ENCODE data around the gene PNMT. TPM values are rescaled to one million over a fixed set of nuclear protein-coding genes. Genes with fewer than 3 reads are reported as not detected.

Gene PNMT
- total and polyA plus RNA-seq, 2 donors (not counting 3 experiments of a cell fraction or from before 2014, with no cell fraction given): 0.11 TPM; not detected in 1

GRCh38 chr17:39701012-39701783 is 32.9 kb downstream of the PNMT start:
- ChIA-PET POLR2A (interaction anchor here (0.6 kb wide), 1 partner anchor 251 kb away, joined by 3 read pairs; no protein-coding TSS in a partner anchor), CTCF (interaction anchor here (2.0 to 2.3 kb wide), 2 partner anchors 13 to 79 kb away, joined by 8 to 20 read pairs; partner anchors contain the start of gene PGAP3)
- dilution Hi-C loops (cut with MboI; ENCODE audit: extremely low pct_ligation_motif_present, low sequenced_read_pairs): no loop called here
- Histone ChIP-seq H3K27ac (ENCODE audit: insufficient read depth, low read depth, low read length) (no peak overlapping the region), H3K4me3 (replicated peaks in 1 of 3; ENCODE audit: insufficient read depth in 1 of 3, low read depth in 1 of 3, low read length in 3 of 3) (peak overlapping the region in 1 of 3 experiments; percentile 44), H3K4me1 (ENCODE audit: control insufficient read depth, extremely low read depth, insufficient read depth, low read length) (no peaks in the 10 kb centered on the region), H3K9me1 (replicated peaks; ENCODE audit: control insufficient read depth, extremely low read depth, insufficient read depth, low read length) (no peaks in the 10 kb centered on the region), H3K4me2 (ENCODE audit: insufficient read depth, low read length) (peak overlapping the region; percentile 19), H3K9me3 (replicated peaks; ENCODE audit: control insufficient read depth, insufficient read depth, low read length) (no peaks in the 10 kb centered on the region), H3K9ac (replicated peaks; ENCODE audit: extremely low read depth, insufficient read depth, low read length) (no peak overlapping the region), H3K79me2 (ENCODE audit: control insufficient read depth, insufficient read depth, low read length) (no peaks in the 10 kb centered on the region), H3K36me3 (ENCODE audit: control insufficient read depth in 2 of 2, extremely low read depth in 1 of 2, insufficient read depth in 2 of 2, low read length in 2 of 2) (no peaks in the 10 kb centered on the region), H4K20me1 (replicated peaks; ENCODE audit: control insufficient read depth, extremely low read depth, insufficient read depth, low read length) (no peaks in the 10 kb centered on the region), H3K27me3 (ENCODE audit: control insufficient read depth in 2 of 2, insufficient read depth in 2 of 2, low read length in 2 of 2) (peaks cover 0 to 2% of the 10 kb centered on the region in 2 experiments), H2AFZ (ENCODE audit: low read depth, low read length) (no peak overlapping the region)
- no peak for TF ChIP-seq FOS (IDR thresholded peaks at IDR 0.05; ENCODE audit: borderline replicate concordance, insufficient read depth, low read length)
- TF ChIP-seq POLR2AphosphoS5 (IDR thresholded peaks at IDR 0.05; ENCODE audit: insufficient read depth, low read depth, low read length): no peak
- FAIRE-seq (no peak), DNase-seq (ENCODE audit: low read depth, low spot score) (no peak)
- intact Hi-C loops (cut with micrococcal nuclease): no loop called here
- BruUV-seq (replicated peaks): no TSS peak

GRCh38 chr17:39701784-39702422 is 33.6 kb downstream of the PNMT start:
- H3K4me2 ChIP-seq (ENCODE audit: insufficient read depth, low read length): no peak overlapping the region
- ChIA-PET POLR2A (no interaction called here), CTCF (interaction anchor here (0.7 kb wide), 1 partner anchor 29 kb away, joined by 3 read pairs; the partner anchor contains the start of gene MIEN1)
- DNase-seq (ENCODE audit: low read depth, low spot score) (no peak), FAIRE-seq (no peak)
- H3K27ac ChIP-seq (ENCODE audit: insufficient read depth, low read depth, low read length): no peak overlapping the region
- H3K4me1 ChIP-seq (ENCODE audit: control insufficient read depth, extremely low read depth, insufficient read depth, low read length): no peaks in the 10 kb centered on the region
- no peaks in the 10 kb centered on the region for H3K9me1 ChIP-seq (replicated peaks; ENCODE audit: control insufficient read depth, extremely low read depth, insufficient read depth, low read length)
- no peak overlapping the region for H3K9ac ChIP-seq (replicated peaks; ENCODE audit: extremely low read depth, insufficient read depth, low read length)
- dilution Hi-C loops (cut with MboI; ENCODE audit: extremely low pct_ligation_motif_present, low sequenced_read_pairs): no loop called here
- no peaks in the 10 kb centered on the region for H3K79me2 ChIP-seq (ENCODE audit: control insufficient read depth, insufficient read depth, low read length)
- no peaks in the 10 kb centered on the region for H3K9me3 ChIP-seq (replicated peaks; ENCODE audit: control insufficient read depth, insufficient read depth, low read length)
- no peak overlapping the region for H2AFZ ChIP-seq (ENCODE audit: low read depth, low read length)
- H3K36me3 ChIP-seq (ENCODE audit: control insufficient read depth in 2 of 2, extremely low read depth in 1 of 2, insufficient read depth in 2 of 2, low read length in 2 of 2): no peaks in the 10 kb centered on the region
- no peak overlapping the region for H3K4me3 ChIP-seq (replicated peaks in 1 of 3; ENCODE audit: insufficient read depth in 1 of 3, low read depth in 1 of 3, low read length in 3 of 3)
- H4K20me1 ChIP-seq (replicated peaks; ENCODE audit: control insufficient read depth, extremely low read depth, insufficient read depth, low read length): no peaks in the 10 kb centered on the region
- intact Hi-C loops (cut with micrococcal nuclease): no loop called here
- BruUV-seq (replicated peaks): no TSS peak
- peaks cover 0 to 2% of the 10 kb centered on the region in 2 experiments for H3K27me3 ChIP-seq (ENCODE audit: control insufficient read depth in 2 of 2, insufficient read depth in 2 of 2, low read length in 2 of 2)
- TF ChIP-seq POLR2AphosphoS5 (IDR thresholded peaks at IDR 0.05; ENCODE audit: insufficient read depth, low read depth, low read length) (no peak), MAX (IDR thresholded peaks at IDR 0.05; ENCODE audit: insufficient read depth, insufficient read length) (no peak), FOS (IDR thresholded peaks at IDR 0.05; ENCODE audit: borderline replicate concordance, insufficient read depth, low read length) (no peak), EZH2 (IDR thresholded peaks at IDR 0.05; ENCODE audit: borderline replicate concordance, low read depth, low read length, severe bottlenecking) (no peak), CTCF (IDR thresholded peaks at IDR 0.05; ENCODE audit: extremely low read depth in 1 of 2, insufficient read depth in 1 of 2, low read depth in 1 of 2, low read length in 2 of 2) (no peak), POLR2A (IDR thresholded peaks at IDR 0.05; ENCODE audit: low read depth, low read length) (no peak), JUN (IDR thresholded peaks at IDR 0.05; ENCODE audit: borderline replicate concordance, insufficient read depth, insufficient read length, low read depth) (no peak), MYC (IDR thresholded peaks at IDR 0.05; ENCODE audit: low read depth, low read length) (no peak), GATA2 (IDR thresholded peaks at IDR 0.05; ENCODE audit: insufficient read depth, insufficient read length, low read depth, low read length) (no peak)

Data from endothelial cell of umbilical vein (primary cell).